ENCODE measurements around the gene TMEM59L. TPM values are rescaled to one million over a fixed set of nuclear protein-coding genes. Genes with fewer than 3 reads are reported as not detected.

The TMEM59L gene
- total and polyA plus RNA-seq, 10 of the 15 experiments (the other 5 are each of a cell fraction or from before 2014, with no cell fraction given), result 0.06 TPM; not detected in 9

DNA sequence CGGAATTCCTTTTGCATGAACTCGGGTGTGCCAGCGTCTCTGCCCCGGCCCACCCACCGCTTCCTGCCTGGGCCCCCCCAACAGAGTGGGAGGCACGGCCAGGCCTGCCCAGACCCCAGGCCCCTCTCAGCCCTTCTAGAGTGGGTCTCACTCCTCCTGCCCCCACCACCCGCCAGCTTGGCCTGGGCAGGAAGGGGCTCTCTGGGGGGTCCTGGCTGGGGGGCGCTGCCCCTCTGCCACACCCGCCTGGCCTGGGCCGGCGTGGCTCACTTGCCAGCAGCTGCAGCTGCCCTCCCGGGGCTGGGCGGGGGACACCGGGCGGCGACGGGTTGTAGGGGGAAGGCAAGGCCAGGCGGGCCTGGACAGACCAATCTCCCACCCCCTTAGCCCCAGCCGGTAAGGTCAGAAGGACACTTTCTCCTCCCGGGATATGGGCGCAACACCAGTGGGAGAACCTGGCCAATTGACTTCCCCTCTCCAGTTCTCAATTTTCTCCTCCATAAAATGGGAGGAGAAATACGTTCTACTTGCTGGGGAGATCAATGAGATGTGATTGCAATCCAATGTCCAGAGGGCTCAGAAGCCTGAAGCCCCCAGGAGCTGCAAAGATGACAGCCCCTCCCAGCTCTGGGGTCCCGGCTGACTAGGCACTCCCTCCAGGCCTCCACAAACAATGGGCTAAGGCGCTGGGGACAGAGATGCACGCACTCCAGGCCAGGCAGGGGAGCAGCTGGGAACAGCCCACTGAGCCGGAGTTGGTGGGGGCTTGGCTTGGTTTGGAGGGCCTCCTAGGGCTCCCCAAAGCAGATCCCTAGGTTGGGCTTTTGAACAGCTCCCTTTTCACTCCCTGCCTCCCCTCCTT, 8.5 kb upstream of the TMEM59L start:
- BruUV-seq (replicated peaks), result no TSS peak
- Histone ChIP-seq H3K9me3 (replicated peaks; ENCODE audit: control insufficient read depth, insufficient read depth, low read length) (no peaks in the 10 kb centered on the region), H3K27me3 (replicated peaks in 1 of 2; ENCODE audit: control insufficient read depth in 2 of 2, insufficient read depth in 2 of 2, low read length in 1 of 2) (peaks cover 14 to 20% of the 10 kb centered on the region in 2 experiments), H4K20me1 (ENCODE audit: control insufficient read depth, insufficient read depth) (no peaks in the 10 kb centered on the region; the same call in none of the 2 replicates), H3K4me3 (no peak overlapping the region), H3K4me2 (ENCODE audit: control insufficient read depth, insufficient read depth) (no peak overlapping the region), H3K79me2 (ENCODE audit: control insufficient read depth, insufficient read depth, low read length) (no peaks in the 10 kb centered on the region), H3K9ac (ENCODE audit: control insufficient read depth, insufficient read depth, low read length) (no peak overlapping the region), H3K27ac (ENCODE audit: control insufficient read depth, insufficient read depth) (no peak overlapping the region), H3K4me1 (ENCODE audit: control insufficient read depth, insufficient read depth, low read length) (no peaks in the 10 kb centered on the region), H3K36me3 (ENCODE audit: control insufficient read depth in 2 of 2, insufficient read depth in 2 of 2, low read length in 1 of 2) (no peaks in the 10 kb centered on the region), H2AFZ (ENCODE audit: control insufficient read depth, low read depth, low read length) (no peak overlapping the region)
- ATAC-seq, result no peak
- in situ Hi-C loops (cut with MboI), result no loop called here
- CTCF ChIA-PET, result no interaction called here
- WGBS (ENCODE audit: insufficient coverage, insufficient replicate concordance, low lambda C conversion rate, missing lambda C conversion rate), result 14% methylated on average over 18 of the region's 26 CpGs
- POLR2A ChIA-PET, result no interaction called here
- no peak for DNase-seq (ENCODE audit: low read depth, low spot score)
- FAIRE-seq, result no peak
- intact Hi-C loops (cut with micrococcal nuclease; ENCODE audit: unreplicated experiment), result no loop called here
- SMC1A ChIA-PET (ENCODE audit: uncharacterized antibody, unreplicated experiment), result no interaction called here
- RAD21 ChIA-PET (ENCODE audit: unreplicated experiment), result no interaction called here
- TF ChIP-seq HSF1 (IDR thresholded peaks at IDR 0.05; ENCODE audit: low read depth, low read length) (no peak), KDM1A (IDR thresholded peaks at IDR 0.05; ENCODE audit: borderline replicate concordance) (no peak), SIX5 (IDR thresholded peaks at IDR 0.05; ENCODE audit: low read depth, low read length, severe bottlenecking) (no peak), TARDBP (IDR thresholded peaks at IDR 0.05; ENCODE audit: borderline replicate concordance) (no peak), CREM (IDR thresholded peaks at IDR 0.05; ENCODE audit: low read depth) (no peak), MXI1 (IDR thresholded peaks at IDR 0.05; ENCODE audit: low read depth, low read length) (no peak), SRF (IDR thresholded peaks at IDR 0.05; ENCODE audit: low read depth in 2 of 2, low read length in 2 of 2) (no peak), ZNF687 (IDR thresholded peaks at IDR 0.05) (no peak), POLR2AphosphoS5 (IDR thresholded peaks at IDR 0.05; ENCODE audit: low read length) (no peak), USF2 (IDR thresholded peaks at IDR 0.05; ENCODE audit: borderline replicate concordance, low read depth, low read length) (no peak), NR2C2 (IDR thresholded peaks at IDR 0.05; ENCODE audit: borderline replicate concordance, control insufficient read depth, insufficient read length, low read depth) (no peak)
- TF ChIP-seq, protein P1, sequence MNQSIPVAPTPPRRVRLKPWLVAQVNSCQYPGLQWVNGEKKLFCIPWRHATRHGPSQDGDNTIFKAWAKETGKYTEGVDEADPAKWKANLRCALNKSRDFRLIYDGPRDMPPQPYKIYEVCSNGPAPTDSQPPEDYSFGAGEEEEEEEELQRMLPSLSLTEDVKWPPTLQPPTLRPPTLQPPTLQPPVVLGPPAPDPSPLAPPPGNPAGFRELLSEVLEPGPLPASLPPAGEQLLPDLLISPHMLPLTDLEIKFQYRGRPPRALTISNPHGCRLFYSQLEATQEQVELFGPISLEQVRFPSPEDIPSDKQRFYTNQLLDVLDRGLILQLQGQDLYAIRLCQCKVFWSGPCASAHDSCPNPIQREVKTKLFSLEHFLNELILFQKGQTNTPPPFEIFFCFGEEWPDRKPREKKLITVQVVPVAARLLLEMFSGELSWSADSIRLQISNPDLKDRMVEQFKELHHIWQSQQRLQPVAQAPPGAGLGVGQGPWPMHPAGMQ (IDR thresholded peaks at IDR 0.05; ENCODE audit: borderline replicate concordance), result no peak
